OCI-LY7 (cell line): ENCODE measurements around the gene HBB. TPM values are rescaled to one million over a fixed set of nuclear protein-coding genes. Genes with fewer than 3 reads are reported as not detected.

Source experiments
- BruUV-seq: library from RNA; stranded (reverse); fragments of 400-500 nt; replicated peaks from 2 replicates; lab custom pipeline; 2021; lab: Mats Ljungman, UMichigan
- CTCF ChIA-PET: fragments of 300-600 bp; sonication (Branson Sonifier 250); formaldehyde crosslinking; loops from one replicate; lab custom pipeline; 2022; ENCODE audit warnings: antibody characterized with exemption; ENCODE audit not compliant: unreplicated experiment; lab: Charles Lee
- POLR2A ChIA-PET: fragments of 300-600 bp; sonication (Branson Sonifier 250); formaldehyde crosslinking; loops from one replicate; lab custom pipeline; 2022; ENCODE audit warnings: antibody characterized with exemption; lab: Charles Lee
- DNase-seq: peaks from one replicate; pipeline ENCODE4 v3.0.0-alpha.2; 2015; ENCODE audit warnings: low spot score
- H2AFZ ChIP-seq: fragments of 200-600 bp; sonication (generic), shearing (Covaris generic); 2 replicates; pipeline ENCODE4 v1.6.1; 2014; ENCODE audit warnings: mild to moderate bottlenecking, antibody characterized with exemption, low read length, moderate library complexity
- H3K27ac ChIP-seq: fragments of 200-600 bp; sonication (generic); 2 replicates; pipeline ENCODE4 v1.5.1; 2014; ENCODE audit warnings: mixed run types, low read depth, mild to moderate bottlenecking, moderate library complexity, low read length, inconsistent platforms; ENCODE audit not compliant: poor library complexity, severe bottlenecking
- H3K36me3 ChIP-seq: fragments of 200-600 bp; sonication (generic); 2 replicates; pipeline ENCODE4 v1.6.1; 2014; ENCODE audit warnings: mild to moderate bottlenecking, antibody characterized with exemption, low read length, moderate library complexity, mixed read lengths; ENCODE audit not compliant: insufficient read depth
- H3K4me1 ChIP-seq: fragments of 200-600 bp; sonication (generic); 2 replicates; pipeline ENCODE4 v1.5.1; 2014; ENCODE audit warnings: mild to moderate bottlenecking, low read length; ENCODE audit not compliant: insufficient read depth, poor library complexity, severe bottlenecking
- H3K4me2 ChIP-seq: fragments of 200-600 bp; sonication (generic); 2 replicates; pipeline ENCODE4 v1.6.1; 2014; ENCODE audit warnings: mild to moderate bottlenecking, low read length
- H3K4me3 ChIP-seq: fragments of 200-600 bp; sonication (generic); 2 replicates; pipeline ENCODE4 v1.5.1; 2014; ENCODE audit warnings: mild to moderate bottlenecking, low read depth, low read length; ENCODE audit not compliant: poor library complexity, severe bottlenecking
- H3K79me2 ChIP-seq: fragments of 200-600 bp; sonication (generic); 2 replicates; pipeline ENCODE4 v1.6.1; 2016; ENCODE audit warnings: low read depth, mild to moderate bottlenecking, low read length, moderate library complexity, mixed read lengths; ENCODE audit not compliant: insufficient read depth
- H3K9me2 ChIP-seq: fragments of 200-600 bp; sonication (generic); 2 replicates; pipeline ENCODE4 v1.6.1; 2016; ENCODE audit warnings: mild to moderate bottlenecking, low read length, mixed read lengths; ENCODE audit not compliant: insufficient read depth
- H3K9me3 ChIP-seq: fragments of 200-600 bp; sonication (generic); 2 replicates; pipeline ENCODE4 v1.6.1; 2014; ENCODE audit warnings: mild to moderate bottlenecking, mixed run types, low read length, mixed read lengths
- H4K20me1 ChIP-seq: fragments of 200-600 bp; sonication (generic); 2 replicates; pipeline ENCODE4 v1.6.1; 2014; ENCODE audit warnings: mild to moderate bottlenecking, antibody characterized with exemption, low read length, moderate library complexity, mixed read lengths; ENCODE audit not compliant: insufficient read depth
- CTCF ChIP-seq: fragments of 200-600 bp; sonication (generic); conservative IDR thresholded peaks from 2 replicates; pipeline ENCODE4 v1.5.1; 2014; ENCODE audit warnings: mild to moderate bottlenecking, antibody characterized with exemption, low read length, moderate library complexity, mixed read lengths
- EZH2phosphoT487 ChIP-seq: fragments of 200-600 bp; sonication (generic); IDR thresholded peaks from 2 replicates; pipeline ENCODE4 v1.6.1; 2018; ENCODE audit warnings: low read depth, borderline replicate concordance, mild to moderate bottlenecking, mixed run types, antibody characterized with exemption, low read length, moderate library complexity, mixed read lengths
- intact Hi-C: fragments of 100-400 bp; cut with micrococcal nuclease; formaldehyde crosslinking; loops from one replicate; pipeline ENCODE4 v1.10.0; 2022; ENCODE audit not compliant: unreplicated experiment
- total RNA-seq, 2 experiments: library from RNA; depleted of rRNA in 1 of 2; stranded (reverse); fragments of >200 nt in 1 of 2; shearing (Covaris generic) in 1 of 2; gene quantifications; 2 replicates each; pipeline ENCODE4 v1.2.3, GENCODE V29; 2014 to 2022

Gene HBB
- total RNA-seq, 2 experiments from 2014 or later = not detected

GRCh38 chr11:5224538-5225479 lies 2.1 kb downstream of the HBB start:
- H3K4me1 ChIP-seq = no peaks in the 10 kb centered on the region
- no peaks in the 10 kb centered on the region for H4K20me1 ChIP-seq
- no peaks in the 10 kb centered on the region for H3K79me2 ChIP-seq
- intact Hi-C loops = no loop called here
- ChIA-PET POLR2A (no interaction called here), CTCF (no interaction called here)
- H3K9me2 ChIP-seq = no peaks in the 10 kb centered on the region
- H3K4me2 ChIP-seq = no peak overlapping the region
- H3K36me3 ChIP-seq = no peaks in the 10 kb centered on the region
- H2AFZ ChIP-seq = no peak overlapping the region
- H3K27ac ChIP-seq = no peak overlapping the region
- DNase-seq = no peak
- H3K4me3 ChIP-seq = no peak overlapping the region
- no peaks in the 10 kb centered on the region for H3K9me3 ChIP-seq
- no TSS peak for BruUV-seq
- TF ChIP-seq EZH2phosphoT487 = no peak
- TF ChIP-seq CTCF = no peak

- intact Hi-C loops = no loop called here
- Histone ChIP-seq H3K9me2 (no peaks in the 10 kb centered on the region), H4K20me1 (no peaks in the 10 kb centered on the region), H3K36me3 (no peaks in the 10 kb centered on the region), H3K79me2 (no peaks in the 10 kb centered on the region), H3K9me3 (no peaks in the 10 kb centered on the region), H3K4me3 (no peak overlapping the region), H3K4me1 (no peaks in the 10 kb centered on the region), H2AFZ (no peak overlapping the region), H3K4me2 (no peak overlapping the region), H3K27ac (no peak overlapping the region)
- DNase-seq = no peak
- ChIA-PET POLR2A (no interaction called here), CTCF (no interaction called here)
- BruUV-seq = no TSS peak
- no peak for TF ChIP-seq EZH2phosphoT487
- no peak for TF ChIP-seq CTCF
These were observed 3.2 kb downstream of the HBB start for GRCh38 chr11:5223686-5224085.

- TF ChIP-seq EZH2phosphoT487 (no peak), CTCF (no peak)
- no peaks in the 10 kb centered on the region for H3K4me1 ChIP-seq
- H2AFZ ChIP-seq = no peak overlapping the region
- no TSS peak for BruUV-seq
- CTCF ChIA-PET = no interaction called here
- no peaks in the 10 kb centered on the region for H3K79me2 ChIP-seq
- H3K9me2 ChIP-seq = no peaks in the 10 kb centered on the region
- POLR2A ChIA-PET = interaction anchor here (1.6 kb wide), 1 partner anchor 12 kb away, joined by 7 read pairs; no protein-coding TSS in a partner anchor
- H3K27ac ChIP-seq = no peak overlapping the region
- no peak overlapping the region for H3K4me2 ChIP-seq
- no peaks in the 10 kb centered on the region for H3K36me3 ChIP-seq
- H3K4me3 ChIP-seq = no peak overlapping the region
- intact Hi-C loops = no loop called here
- no peaks in the 10 kb centered on the region for H4K20me1 ChIP-seq
- no peaks in the 10 kb centered on the region for H3K9me3 ChIP-seq
- DNase-seq = no peak
These were observed 3.7 kb downstream of the HBB start for GRCh38 chr11:5223146-5223545.
